Body of pancreas (tissue), 4 donors: ENCODE results near the gene DNAJB13.

ENCODE experiments used
- CTCF ChIP-seq, 7 experiments: fragments of 450-650 bp in 4 of 7; fragments of 200-600 bp in 3 of 7; sonication (generic) in 3 of 7; IDR thresholded peaks; one replicate each; pipeline ENCODE4 v1.5.1; 2016 to 2019; ENCODE audit warnings: antibody characterized with exemption in 7 of 7
- POLR2A ChIP-seq, 3 donors: fragments of 450-650 bp; IDR thresholded peaks; one replicate each; pipeline ENCODE4 v1.6.1; 2016; ENCODE audit warnings: antibody characterized with exemption in 3 of 3, mild to moderate bottlenecking in 2 of 3

GRCh38 chr11:73912026-73912425, 38.8 kb upstream of the DNAJB13 start:
- TF ChIP-seq CTCF (IDR thresholded peaks at IDR 0.05): no peak
- TF ChIP-seq POLR2A (IDR thresholded peaks at IDR 0.05): no peak
